HG03558 (cell line): Measurements from ENCODE around the gene FAM13A.
"Not testable (repeated sequence)": the region's sequence is repeated elsewhere in the genome, so short reads cannot be mapped to it uniquely, and the experiment has no call there.

Experiments
- ATAC-seq: cut with Tn5 transposase; IDR thresholded peaks from one replicate; pipeline ENCODE4 v1.9.1; 2021; ENCODE audit warnings: moderate number of reproducible peaks; ENCODE audit not compliant: unreplicated experiment; ENCODE audit errors: extremely low read depth

Gene FAM13A

GRCh38 chr4:89044147-89044900, 12.7 kb downstream of the FAM13A start:
- ATAC-seq: no peak

- ATAC-seq: no peak
Observed at GRCh38 chr4:89042055-89042454, 14.9 kb downstream of the FAM13A start.

GRCh38 chr4:89039730-89040338, 17.2 kb downstream of the FAM13A start:
- ATAC-seq: no peak

GRCh38 chr4:89036535-89036934, 20.4 kb downstream of the FAM13A start:
- no peak for ATAC-seq

- ATAC-seq: no peak
Observed at GRCh38 chr4:89031272-89031671, 25.7 kb downstream of the FAM13A start.

- ATAC-seq: no peak
Observed at GRCh38 chr4:89029591-89029990, 27.4 kb downstream of the FAM13A start.

GRCh38 chr4:89026542-89026941, 30.4 kb downstream of the FAM13A start:
- ATAC-seq: no peak

GRCh38 chr4:89024051-89024675, 32.8 kb downstream of the FAM13A start:
- ATAC-seq: no peak

- no peak for ATAC-seq
Observed at GRCh38 chr4:89023140-89023539, 33.8 kb downstream of the FAM13A start.

- no peak for ATAC-seq
Observed at GRCh38 chr4:89022426-89023128, 34.4 kb downstream of the FAM13A start.

GRCh38 chr4:89021684-89022083, 35.3 kb downstream of the FAM13A start:
- no peak for ATAC-seq

GRCh38 chr4:89021062-89021461, 35.9 kb downstream of the FAM13A start:
- no peak for ATAC-seq

- not testable (repeated sequence) for ATAC-seq
Observed at GRCh38 chr4:89014897-89015296, 42.1 kb downstream of the FAM13A start.

- no peak for ATAC-seq
Observed at GRCh38 chr4:89009761-89010369, 47.1 kb downstream of the FAM13A start.

- peak; percentile 56 for ATAC-seq
Observed at GRCh38 chr4:89009115-89009514, 47.9 kb downstream of the FAM13A start.

GRCh38 chr4:89008166-89008565, 48.8 kb downstream of the FAM13A start:
- no peak for ATAC-seq

GRCh38 chr4:89007338-89007939, 49.5 kb downstream of the FAM13A start:
- no peak for ATAC-seq

- ATAC-seq: no peak
Observed at GRCh38 chr4:89006307-89006706, 50.7 kb downstream of the FAM13A start.

- not testable (repeated sequence) for ATAC-seq
Observed at GRCh38 chr4:89005066-89005465, 51.9 kb downstream of the FAM13A start.
